Measurements from ENCODE around the gene AANAT.

The AANAT gene

GRCh38 chr17:76441686-76442340 lies 25.6 kb upstream of the AANAT start:
- no peak overlapping the region for H3K4me3 ChIP-seq (ENCODE audit: low read depth in 1 of 2, low read length in 2 of 2)
- no peak overlapping the region for H3K27ac ChIP-seq (ENCODE audit: low read depth, low read length)
- H3K9ac ChIP-seq (ENCODE audit: low read depth in 1 of 2, low read length in 2 of 2), result no peak overlapping the region
- H3K4me1 ChIP-seq (ENCODE audit: control insufficient read depth in 1 of 2, insufficient read depth in 2 of 2, low read length in 2 of 2), result peaks cover 8% of the 10 kb centered on the region in 2 donors
- no peaks in the 10 kb centered on the region for H3K36me3 ChIP-seq (ENCODE audit: control insufficient read depth in 1 of 2, insufficient read depth in 2 of 2, low read length in 2 of 2)
- H3K27me3 ChIP-seq (ENCODE audit: control insufficient read depth in 1 of 2, insufficient read depth in 2 of 2, low read length in 2 of 2), result no peaks in the 10 kb centered on the region
- no peaks in the 10 kb centered on the region for H3K9me3 ChIP-seq (ENCODE audit: control insufficient read depth in 1 of 2, low read length in 2 of 2)

- H3K4me1 ChIP-seq (ENCODE audit: control insufficient read depth in 1 of 2, insufficient read depth in 2 of 2, low read length in 2 of 2), result peaks cover 13 to 15% of the 10 kb centered on the region in 2 donors
Observed at GRCh38 chr17:76442341-76443338, 24.8 kb upstream of the AANAT start.

GRCh38 chr17:76444518-76445311 lies 22.7 kb upstream of the AANAT start:
- Histone ChIP-seq H3K36me3 (ENCODE audit: control insufficient read depth in 1 of 2, insufficient read depth in 2 of 2, low read length in 2 of 2) (no peaks in the 10 kb centered on the region), H3K27me3 (ENCODE audit: control insufficient read depth in 1 of 2, insufficient read depth in 2 of 2, low read length in 2 of 2) (no peaks in the 10 kb centered on the region), H3K9me3 (ENCODE audit: control insufficient read depth in 1 of 2, low read length in 2 of 2) (no peaks in the 10 kb centered on the region), H3K4me3 (ENCODE audit: low read depth in 1 of 2, low read length in 2 of 2) (no peak overlapping the region), H3K4me1 (ENCODE audit: control insufficient read depth in 1 of 2, insufficient read depth in 2 of 2, low read length in 2 of 2) (peaks cover 13% of the 10 kb centered on the region in 2 donors), H3K27ac (ENCODE audit: low read depth, low read length) (no peak overlapping the region), H3K9ac (ENCODE audit: low read depth in 1 of 2, low read length in 2 of 2) (no peak overlapping the region)

More at GRCh38 chr17:76442341-76443338, 24.8 kb upstream of the AANAT start:
- H3K9me3 ChIP-seq (ENCODE audit: control insufficient read depth in 1 of 2, low read length in 2 of 2), result no peaks in the 10 kb centered on the region
- H3K27ac ChIP-seq (ENCODE audit: low read depth, low read length), result no peak overlapping the region
- no peaks in the 10 kb centered on the region for H3K36me3 ChIP-seq (ENCODE audit: control insufficient read depth in 1 of 2, insufficient read depth in 2 of 2, low read length in 2 of 2)
- no peak overlapping the region for H3K9ac ChIP-seq (ENCODE audit: low read depth in 1 of 2, low read length in 2 of 2)
- no peak overlapping the region for H3K4me3 ChIP-seq (ENCODE audit: low read depth in 1 of 2, low read length in 2 of 2)
- no peaks in the 10 kb centered on the region for H3K27me3 ChIP-seq (ENCODE audit: control insufficient read depth in 1 of 2, insufficient read depth in 2 of 2, low read length in 2 of 2)

- no peaks in the 10 kb centered on the region for H3K36me3 ChIP-seq (ENCODE audit: control insufficient read depth in 1 of 2, insufficient read depth in 2 of 2, low read length in 2 of 2)
- no peak overlapping the region for H3K27ac ChIP-seq (ENCODE audit: low read depth, low read length)
- peaks cover 12 to 16% of the 10 kb centered on the region in 2 donors for H3K4me1 ChIP-seq (ENCODE audit: control insufficient read depth in 1 of 2, insufficient read depth in 2 of 2, low read length in 2 of 2)
- no peak overlapping the region for H3K4me3 ChIP-seq (ENCODE audit: low read depth in 1 of 2, low read length in 2 of 2)
- H3K9ac ChIP-seq (ENCODE audit: low read depth in 1 of 2, low read length in 2 of 2), result no peak overlapping the region
- no peaks in the 10 kb centered on the region for H3K27me3 ChIP-seq (ENCODE audit: control insufficient read depth in 1 of 2, insufficient read depth in 2 of 2, low read length in 2 of 2)
- no peaks in the 10 kb centered on the region for H3K9me3 ChIP-seq (ENCODE audit: control insufficient read depth in 1 of 2, low read length in 2 of 2)
Observed at GRCh38 chr17:76445697-76446448, 21.5 kb upstream of the AANAT start.

- no peaks in the 10 kb centered on the region for H3K9me3 ChIP-seq (ENCODE audit: control insufficient read depth in 1 of 2, low read length in 2 of 2)
- no peak overlapping the region for H3K4me3 ChIP-seq (ENCODE audit: low read depth in 1 of 2, low read length in 2 of 2)
- peaks cover 15 to 22% of the 10 kb centered on the region in 2 donors for H3K4me1 ChIP-seq (ENCODE audit: control insufficient read depth in 1 of 2, insufficient read depth in 2 of 2, low read length in 2 of 2)
- no peaks in the 10 kb centered on the region for H3K36me3 ChIP-seq (ENCODE audit: control insufficient read depth in 1 of 2, insufficient read depth in 2 of 2, low read length in 2 of 2)
- no peak overlapping the region for H3K9ac ChIP-seq (ENCODE audit: low read depth in 1 of 2, low read length in 2 of 2)
- no peak overlapping the region for H3K27ac ChIP-seq (ENCODE audit: low read depth, low read length)
- no peaks in the 10 kb centered on the region for H3K27me3 ChIP-seq (ENCODE audit: control insufficient read depth in 1 of 2, insufficient read depth in 2 of 2, low read length in 2 of 2)
Observed at GRCh38 chr17:76446449-76447231, 20.8 kb upstream of the AANAT start.

GRCh38 chr17:76447931-76448652 lies 19.3 kb upstream of the AANAT start:
- H3K27me3 ChIP-seq (ENCODE audit: control insufficient read depth in 1 of 2, insufficient read depth in 2 of 2, low read length in 2 of 2), result no peaks in the 10 kb centered on the region
- no peaks in the 10 kb centered on the region for H3K9me3 ChIP-seq (ENCODE audit: control insufficient read depth in 1 of 2, low read length in 2 of 2)
- peaks cover 20 to 29% of the 10 kb centered on the region in 2 donors for H3K4me1 ChIP-seq (ENCODE audit: control insufficient read depth in 1 of 2, insufficient read depth in 2 of 2, low read length in 2 of 2)
- H3K9ac ChIP-seq (ENCODE audit: low read depth in 1 of 2, low read length in 2 of 2), result no peak overlapping the region
- H3K36me3 ChIP-seq (ENCODE audit: control insufficient read depth in 1 of 2, insufficient read depth in 2 of 2, low read length in 2 of 2), result no peaks in the 10 kb centered on the region
- no peak overlapping the region for H3K27ac ChIP-seq (ENCODE audit: low read depth, low read length)
- H3K4me3 ChIP-seq (ENCODE audit: low read depth in 1 of 2, low read length in 2 of 2), result no peak overlapping the region

GRCh38 chr17:76449126-76449525 lies 18.3 kb upstream of the AANAT start:
- Histone ChIP-seq H3K4me1 (ENCODE audit: control insufficient read depth in 1 of 2, insufficient read depth in 2 of 2, low read length in 2 of 2) (peaks cover 20 to 29% of the 10 kb centered on the region in 2 donors), H3K4me3 (ENCODE audit: low read depth in 1 of 2, low read length in 2 of 2) (no peak overlapping the region), H3K36me3 (ENCODE audit: control insufficient read depth in 1 of 2, insufficient read depth in 2 of 2, low read length in 2 of 2) (no peaks in the 10 kb centered on the region), H3K27ac (ENCODE audit: low read depth, low read length) (no peak overlapping the region), H3K27me3 (ENCODE audit: control insufficient read depth in 1 of 2, insufficient read depth in 2 of 2, low read length in 2 of 2) (no peaks in the 10 kb centered on the region), H3K9ac (ENCODE audit: low read depth in 1 of 2, low read length in 2 of 2) (no peak overlapping the region), H3K9me3 (ENCODE audit: control insufficient read depth in 1 of 2, low read length in 2 of 2) (no peaks in the 10 kb centered on the region)

GRCh38 chr17:76451506-76451905 lies 15.9 kb upstream of the AANAT start:
- Histone ChIP-seq H3K36me3 (ENCODE audit: control insufficient read depth in 1 of 2, insufficient read depth in 2 of 2, low read length in 2 of 2) (no peaks in the 10 kb centered on the region), H3K4me1 (ENCODE audit: control insufficient read depth in 1 of 2, insufficient read depth in 2 of 2, low read length in 2 of 2) (peaks cover 18 to 24% of the 10 kb centered on the region in 2 donors), H3K9me3 (ENCODE audit: control insufficient read depth in 1 of 2, low read length in 2 of 2) (no peaks in the 10 kb centered on the region), H3K27ac (ENCODE audit: low read depth, low read length) (no peak overlapping the region), H3K27me3 (ENCODE audit: control insufficient read depth in 1 of 2, insufficient read depth in 2 of 2, low read length in 2 of 2) (no peaks in the 10 kb centered on the region), H3K9ac (ENCODE audit: low read depth in 1 of 2, low read length in 2 of 2) (peak overlapping the region in 1 of 2 donors; percentile 73), H3K4me3 (ENCODE audit: low read depth in 1 of 2, low read length in 2 of 2) (peak overlapping the region; percentile 77 to 79)

Data from duodenal mucosa (tissue), 2 donors.